HCT116 (cell line): ENCODE measurements around the gene SYMPK. TPM values are rescaled to one million over a fixed set of nuclear protein-coding genes. Genes with fewer than 3 reads are reported as not detected.

Experiments used
- ATAC-seq: fragments of 200-7000 bp; cut with Tn5 transposase; 2 replicates; pipeline ENCODE4 v1.9.1; 2020; ENCODE audit warnings: mild to moderate bottlenecking, moderate library complexity
- BruUV-seq: library from RNA; stranded (reverse); fragments of 400-500 nt; replicated peaks from 2 replicates; lab custom pipeline; 2021; lab: Mats Ljungman, UMichigan
- CTCF ChIA-PET: fragments of 300-600 bp; sonication (Branson Sonifier 250); formaldehyde crosslinking; loops from one replicate; lab custom pipeline; 2021; ENCODE audit warnings: antibody characterized with exemption; lab: Charles Lee
- POLR2A ChIA-PET: fragments of 300-600, 350-600 bp; sonication (Branson Sonifier 250); formaldehyde crosslinking; loops from one replicate; lab custom pipeline; 2021; ENCODE audit warnings: antibody characterized with exemption; lab: Charles Lee
- RAD21 ChIA-PET, 2 experiments: fragments of 300-600 bp; sonication (Branson Sonifier 250); formaldehyde crosslinking; loops; one replicate each; lab custom pipeline; 2023; ENCODE audit warnings: low total read pairs in 2 of 2; ENCODE audit not compliant: uncharacterized antibody in 2 of 2, unreplicated experiment in 2 of 2, low non-redundant PET in 1 of 2; lab: Charles Lee
- DNase-seq: peaks from one replicate; pipeline ENCODE4 v3.0.0-alpha.2; 2010; ENCODE audit warnings: low read depth, low spot score
- H2AFZ ChIP-seq: fragments of 200-600 bp; shearing (Covaris generic), sonication (generic); 2 replicates; pipeline ENCODE4 v1.6.1; 2017; ENCODE audit warnings: low read depth, mixed run types, mixed read lengths, antibody characterized with exemption, low read length; ENCODE audit not compliant: poor library complexity, severe bottlenecking
- H3K27ac ChIP-seq: 2 replicates; pipeline ENCODE4 v1.5.1; 2012; ENCODE audit warnings: low read depth, low read length
- H3K27me3 ChIP-seq: fragments of 200-600 bp; sonication (generic); 2 replicates; pipeline ENCODE4 v1.6.1; 2016; ENCODE audit warnings: mixed run types, low read length, mixed read lengths; ENCODE audit not compliant: insufficient read depth
- H3K36me3 ChIP-seq, 2 experiments: fragments of 200-500 bp in 1 of 2; fragments of 200-600 bp in 1 of 2; sonication (Bioruptor generic) in 1 of 2; sonication (generic) in 1 of 2; 2 replicates each; pipeline versions ENCODE4 v1.5.1 to v1.6.1; 2014 to 2016; ENCODE audit warnings: low read length in 2 of 2, inconsistent platforms in 1 of 2, mixed read lengths in 1 of 2, mixed run types in 1 of 2; ENCODE audit not compliant: insufficient read depth in 2 of 2, control insufficient read depth in 1 of 2
- H3K4me1 ChIP-seq, 2 experiments: fragments of 200-600 bp in 1 of 2; sonication (generic) in 1 of 2; 2 replicates each; pipeline versions ENCODE4 v1.5.1 to v1.6.1; 2012 to 2017; ENCODE audit warnings: low read length in 2 of 2, inconsistent platforms in 1 of 2, mild to moderate bottlenecking in 1 of 2, mixed read lengths in 1 of 2, mixed run types in 1 of 2, moderate library complexity in 1 of 2; ENCODE audit not compliant: insufficient read depth in 2 of 2, control insufficient read depth in 1 of 2
- H3K4me2 ChIP-seq: fragments of 200-600 bp; sonication (generic); 2 replicates; pipeline ENCODE4 v1.6.1; 2017; ENCODE audit warnings: mixed run types, low read length, mixed read lengths
- H3K4me3 ChIP-seq, 2 experiments: fragments of 200-600 bp in 1 of 2; sonication (generic) in 1 of 2; replicated peaks in 1 of 2; 2 replicates each; pipeline ENCODE4 v1.5.1; 2011 to 2016; ENCODE audit warnings: low read length in 2 of 2, control low read depth in 1 of 2, low read depth in 1 of 2, mild to moderate bottlenecking in 1 of 2, mixed read lengths in 1 of 2, mixed run types in 1 of 2
- H3K79me2 ChIP-seq: fragments of 200-600 bp; sonication (generic); 2 replicates; pipeline ENCODE4 v1.6.1; 2017; ENCODE audit warnings: mild to moderate bottlenecking, mixed run types, low read length, moderate library complexity, mixed read lengths; ENCODE audit not compliant: insufficient read depth
- H3K9ac ChIP-seq: fragments of 200-600 bp; sonication (generic); 2 replicates; pipeline ENCODE4 v1.6.1; 2016; ENCODE audit warnings: low read length, mixed read lengths
- H3K9me2 ChIP-seq: fragments of 200-600 bp; sonication (generic), shearing (Covaris generic); 2 replicates; pipeline ENCODE4 v1.6.1; 2017; ENCODE audit warnings: mixed run types, mild to moderate bottlenecking, moderate library complexity; ENCODE audit not compliant: insufficient read depth
- H3K9me3 ChIP-seq, 2 experiments: fragments of 200-500 bp in 1 of 2; fragments of 200-600 bp in 1 of 2; sonication (Bioruptor generic) in 1 of 2; sonication (generic) in 1 of 2; 2 replicates each; pipeline ENCODE4 v1.6.1; 2014 to 2017; ENCODE audit warnings: low read length in 2 of 2, mixed read lengths in 2 of 2, inconsistent platforms in 1 of 2, low read depth in 1 of 2, mild to moderate bottlenecking in 1 of 2, mixed run types in 1 of 2, moderate library complexity in 1 of 2; ENCODE audit not compliant: control insufficient read depth in 1 of 2, insufficient read depth in 1 of 2
- H4K20me1 ChIP-seq: fragments of 200-600 bp; sonication (generic), shearing (Covaris generic); 2 replicates; pipeline ENCODE4 v1.6.1; 2017; ENCODE audit warnings: mixed run types, mild to moderate bottlenecking, moderate library complexity; ENCODE audit not compliant: insufficient read depth
- ATF3 ChIP-seq: IDR thresholded peaks from 2 replicates; pipeline ENCODE4 v1.6.1; 2012
- CBX3 ChIP-seq: IDR thresholded peaks from 2 replicates; pipeline ENCODE4 v1.6.1; 2012; ENCODE audit warnings: low read depth
- EGR1 ChIP-seq: IDR thresholded peaks from 2 replicates; pipeline ENCODE4 v1.6.1; 2012; ENCODE audit warnings: low read depth
- EZH2 ChIP-seq: fragments of 200-600 bp; sonication (generic); IDR thresholded peaks from 2 replicates; pipeline ENCODE4 v1.6.1; 2017; ENCODE audit warnings: antibody characterized with exemption, mixed run types
- POLR2A ChIP-seq: IDR thresholded peaks from 2 replicates; pipeline ENCODE4 v1.7.0; 2011; ENCODE audit warnings: borderline replicate concordance; ENCODE audit not compliant: insufficient read depth, insufficient read length; ENCODE audit errors: extremely low read depth
- RAD21 ChIP-seq: IDR thresholded peaks from 2 replicates; pipeline ENCODE4 v1.6.1; 2012; ENCODE audit warnings: low read depth, mild to moderate bottlenecking
- REST ChIP-seq: IDR thresholded peaks from 2 replicates; pipeline ENCODE4 v1.6.1; 2012; ENCODE audit warnings: low read depth
- SRF ChIP-seq: IDR thresholded peaks from 2 replicates; pipeline ENCODE4 v1.6.1; 2012; ENCODE audit warnings: low read depth
- TCF7L2 ChIP-seq: IDR thresholded peaks from 2 replicates; pipeline ENCODE4 v1.7.0; 2011; ENCODE audit warnings: borderline replicate concordance, inconsistent platforms; ENCODE audit not compliant: insufficient read depth, insufficient read length; ENCODE audit errors: extremely low read depth
- YY1 ChIP-seq: IDR thresholded peaks from 2 replicates; pipeline ENCODE4 v1.6.1; 2011; ENCODE audit warnings: low read length, low read depth, moderate library complexity, mild to moderate bottlenecking; ENCODE audit not compliant: insufficient replicate concordance; ENCODE audit errors: extremely low read depth
- ZBTB33 ChIP-seq: IDR thresholded peaks from 2 replicates; pipeline ENCODE4 v1.6.1; 2011; ENCODE audit warnings: mild to moderate bottlenecking, low read length, moderate library complexity; ENCODE audit not compliant: insufficient replicate concordance; ENCODE audit errors: extremely low read depth
- intact Hi-C: fragments of 100-400 bp; cut with micrococcal nuclease; formaldehyde crosslinking; loops from 2 replicates; pipeline ENCODE4 v1.10.0; 2022
- total RNA-seq: library from RNA; stranded (reverse); gene quantifications from one replicate; pipeline ENCODE4 v1.2.1, GENCODE V29; 2021; ENCODE audit not compliant: unreplicated experiment

Gene SYMPK
- total RNA-seq, 1 experiment from 2014 or later = 117 TPM

- H3K27me3 ChIP-seq = no peaks in the 10 kb centered on the region
- ChIA-PET POLR2A (interaction anchor here (0.9 kb wide), 1 partner anchor 9 kb away, joined by 4 read pairs; the partner anchor contains the start of genes FOXA3 and SYMPK), CTCF (no interaction called here)
Measured at GRCh38 chr19:45873219-45873772, 10.3 kb upstream of the SYMPK start.

GRCh38 chr19:45872095-45872919, 9.4 kb upstream of the SYMPK start:
- Histone ChIP-seq H3K36me3 (no peaks in the 10 kb centered on the region; a peak in 1 of 4 replicates), H4K20me1 (no peaks in the 10 kb centered on the region), H3K4me1 (peaks cover 0 to 9% of the 10 kb centered on the region in 2 experiments; a peak in 2 of 4 replicates), H3K27me3 (no peaks in the 10 kb centered on the region), H3K4me3 (no peak overlapping the region), H3K9me3 (no peaks in the 10 kb centered on the region), H3K27ac (no peak overlapping the region), H3K4me2 (no peak overlapping the region), H3K79me2 (no peaks in the 10 kb centered on the region), H3K9ac (no peak overlapping the region), H3K9me2 (no peaks in the 10 kb centered on the region), H2AFZ (no peak overlapping the region)
- ChIA-PET CTCF (no interaction called here), POLR2A (interaction anchor here (0.9 kb wide), 1 partner anchor 8 kb away, joined by 4 read pairs; the partner anchor contains the start of genes FOXA3 and SYMPK), RAD21 (no interaction called here)
- intact Hi-C loops = no loop called here
- no peak for TF ChIP-seq ZBTB33
- no peak for TF ChIP-seq YY1
- TF ChIP-seq RAD21 = no peak
- no peak for TF ChIP-seq CBX3
- TF ChIP-seq ATF3 = no peak
- TF ChIP-seq EZH2 = no peak
- TF ChIP-seq REST = no peak
- TF ChIP-seq TCF7L2 = no peak
- TF ChIP-seq SRF = no peak
- DNase-seq = no peak
- no peak for ATAC-seq
- no TSS peak for BruUV-seq

More at GRCh38 chr19:45873219-45873772, 10.3 kb upstream of the SYMPK start:
- no peak overlapping the region for H3K27ac ChIP-seq
- H3K9ac ChIP-seq = no peak overlapping the region
- H3K79me2 ChIP-seq = no peaks in the 10 kb centered on the region
- H3K9me3 ChIP-seq = no peaks in the 10 kb centered on the region
- intact Hi-C loops = no loop called here
- TF ChIP-seq POLR2A (no peak), EGR1 (no peak), CBX3 (no peak)
- DNase-seq (no peak), ATAC-seq (no peak)
- H3K4me3 ChIP-seq = no peak overlapping the region
- RAD21 ChIA-PET = no interaction called here
- no peak overlapping the region for H3K4me2 ChIP-seq
- H3K4me1 ChIP-seq = peaks cover 4 to 17% of the 10 kb centered on the region in 2 experiments; a peak in 3 of 4 replicates
- no TSS peak for BruUV-seq
- H2AFZ ChIP-seq = no peak overlapping the region
- no peaks in the 10 kb centered on the region for H3K9me2 ChIP-seq
- H3K36me3 ChIP-seq = no peaks in the 10 kb centered on the region; a peak in 1 of 4 replicates
- H4K20me1 ChIP-seq = no peaks in the 10 kb centered on the region
